PFSK-1 (cell line): ENCODE data around the gene FZR1.

Experiments used
- FOXP2 ChIP-seq: optimal IDR thresholded peaks from 2 replicates; pipeline ENCODE3; 2011; ENCODE audit warnings: borderline replicate concordance, control low read depth, inconsistent platforms; ENCODE audit not compliant: insufficient read depth; ENCODE audit errors: extremely low read length, extremely low read depth
- POLR2AphosphoS5 ChIP-seq: IDR thresholded peaks from 2 replicates; pipeline ENCODE4 v1.6.1; 2012; ENCODE audit warnings: low read depth, mild to moderate bottlenecking, control low read depth, low read length, moderate library complexity
- REST ChIP-seq, 2 experiments: IDR thresholded peaks; 2 replicates each; pipeline versions ENCODE4 v1.6.1 to v1.8.0; 2011 to 2012; ENCODE audit warnings: low read depth in 2 of 2, low read length in 2 of 2, control low read depth in 1 of 2, inconsistent platforms in 1 of 2, mild to moderate bottlenecking in 1 of 2, moderate library complexity in 1 of 2; ENCODE audit not compliant: insufficient read depth in 1 of 2
- SIN3A ChIP-seq: IDR thresholded peaks from 2 replicates; pipeline ENCODE4 v1.6.1; 2012; ENCODE audit warnings: mild to moderate bottlenecking, low read length, moderate library complexity, borderline replicate concordance; ENCODE audit not compliant: insufficient read depth
- TAF1 ChIP-seq: IDR thresholded peaks from 2 replicates; pipeline ENCODE4 v1.6.1; 2012; ENCODE audit warnings: low read length, control low read depth, borderline replicate concordance; ENCODE audit not compliant: insufficient read depth

FZR1 gene

GRCh38 chr19:3469638-3470499, 36.2 kb upstream of the FZR1 start:
- TF ChIP-seq POLR2AphosphoS5: peak; percentile 17; the same call in 1 of the 2 replicates
- no peak for TF ChIP-seq FOXP2
- TF ChIP-seq TAF1: no peak

- TF ChIP-seq POLR2AphosphoS5 (no peak), SIN3A (no peak), FOXP2 (no peak), REST (IDR thresholded peaks at IDR 0.05; ENCODE audit: insufficient read depth in 1 of 2, low read depth in 2 of 2, low read length in 2 of 2) (no peak), TAF1 (no peak)
These were observed 35.5 kb upstream of the FZR1 start for GRCh38 chr19:3470500-3471128.

- TF ChIP-seq REST (IDR thresholded peaks at IDR 0.05; ENCODE audit: insufficient read depth in 1 of 2, low read depth in 2 of 2, low read length in 2 of 2): no peak
- TF ChIP-seq POLR2AphosphoS5: no peak
- TF ChIP-seq TAF1: no peak
- TF ChIP-seq SIN3A: no peak
- no peak for TF ChIP-seq FOXP2
These were observed 34.0 kb upstream of the FZR1 start for GRCh38 chr19:3471954-3472655.

- no peak for TF ChIP-seq SIN3A
- no peak for TF ChIP-seq FOXP2
- no peak for TF ChIP-seq TAF1
- no peak for TF ChIP-seq REST (IDR thresholded peaks at IDR 0.05; ENCODE audit: insufficient read depth in 1 of 2, low read depth in 2 of 2, low read length in 2 of 2)
- TF ChIP-seq POLR2AphosphoS5: no peak
These were observed 32.1 kb upstream of the FZR1 start for GRCh38 chr19:3474010-3474409.

GRCh38 chr19:3474614-3475013, 31.5 kb upstream of the FZR1 start:
- no peak for TF ChIP-seq FOXP2
- no peak for TF ChIP-seq POLR2AphosphoS5
- TF ChIP-seq REST (IDR thresholded peaks at IDR 0.05; ENCODE audit: insufficient read depth in 1 of 2, low read depth in 2 of 2, low read length in 2 of 2): no peak
- TF ChIP-seq SIN3A: no peak
- TF ChIP-seq TAF1: no peak
